Stimulated activated CD4-positive, alpha-beta T cell treated with anti-CD3 and anti-CD28 coated beads, Interleukin-4, amount 100 ng/mL, for 24 hours (primary cell): ENCODE measurements around the gene GLIS1.

Source experiments
- DNase-seq: peaks from one replicate; pipeline ENCODE4 v3.0.0-alpha.2; 2020

GLIS1 gene

GRCh38 chr1:53520481-53520880, 218.5 kb downstream of the GLIS1 start:
- no peak for DNase-seq

DNA sequence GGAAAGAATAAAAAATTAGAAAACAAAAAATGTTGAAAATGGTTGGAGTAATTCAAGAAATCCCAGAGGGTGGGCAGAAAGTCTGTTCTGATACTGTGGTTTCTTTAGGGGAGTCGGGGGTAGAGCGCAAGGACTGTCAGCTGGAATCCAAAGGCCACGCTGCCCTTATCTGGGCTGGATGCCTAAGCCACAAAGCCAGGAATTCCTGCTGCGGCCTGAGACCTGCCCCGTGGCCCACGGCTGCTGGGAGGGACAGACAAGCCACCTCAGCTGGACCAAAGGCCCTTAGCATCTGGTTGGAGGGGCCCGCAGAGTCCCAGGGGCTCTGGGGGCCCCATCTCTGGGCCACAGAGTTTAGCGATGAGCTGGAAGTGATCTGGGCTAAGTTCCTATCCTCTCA, 219.5 kb downstream of the GLIS1 start:
- DNase-seq = no peak

- DNase-seq = no peak
Measured at GRCh38 chr1:53518775-53519174, 220.2 kb downstream of the GLIS1 start.

DNA sequence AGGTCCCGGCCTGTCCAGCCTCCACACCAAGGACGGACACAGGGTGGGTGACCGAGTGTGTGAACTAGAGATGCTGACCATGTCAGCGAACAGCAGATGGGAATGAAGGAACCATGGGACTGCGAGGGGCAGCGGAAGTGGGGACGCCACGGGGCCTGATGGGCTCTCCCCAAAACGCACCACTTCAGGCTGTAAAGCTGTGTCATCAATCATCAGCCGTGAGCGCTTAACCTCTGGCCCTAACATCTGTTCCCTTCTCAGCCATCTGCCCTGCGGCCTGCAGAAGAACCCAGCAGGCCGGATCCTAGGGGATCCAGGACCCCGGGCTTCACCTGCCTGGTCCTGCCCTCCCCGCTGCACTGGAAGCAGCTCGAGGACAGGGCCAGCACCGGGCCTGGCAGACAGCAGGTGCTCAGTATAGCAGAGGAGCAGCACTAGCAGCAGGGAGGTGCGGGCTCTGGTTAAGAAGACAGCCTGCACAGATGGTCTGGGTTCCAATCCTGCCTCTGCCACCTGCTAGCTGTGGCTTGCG, 221.1 kb downstream of the GLIS1 start:
- no peak for DNase-seq

GRCh38 chr1:53517109-53517508, 221.9 kb downstream of the GLIS1 start:
- DNase-seq = no peak

- no peak for DNase-seq
Measured at GRCh38 chr1:53516181-53516580, 222.8 kb downstream of the GLIS1 start.

DNA sequence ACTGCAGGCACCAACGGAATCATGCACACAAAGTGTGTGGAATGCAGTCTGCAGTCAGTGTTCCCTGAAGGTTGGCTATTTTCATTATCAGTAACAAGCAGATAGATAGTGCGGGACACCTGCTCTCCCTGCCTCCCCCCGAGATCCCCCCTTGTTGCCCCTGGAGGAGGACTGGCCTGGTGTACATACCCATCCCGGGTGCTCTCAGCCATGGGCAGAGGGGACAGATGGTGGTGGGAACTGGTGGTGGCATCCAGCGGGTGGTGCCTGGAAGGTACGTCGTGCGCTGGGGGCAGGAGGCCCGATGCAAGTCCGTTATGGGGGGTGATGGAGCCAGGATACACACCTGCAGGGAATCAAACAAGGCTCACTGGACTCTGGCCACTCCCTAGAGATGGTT, 224.5 kb downstream of the GLIS1 start:
- DNase-seq = no peak

GRCh38 chr1:53513846-53514245, 225.1 kb downstream of the GLIS1 start:
- DNase-seq = no peak

GRCh38 chr1:53512807-53513755, 225.9 kb downstream of the GLIS1 start:
- no peak for DNase-seq

GRCh38 chr1:53511933-53512806, 226.8 kb downstream of the GLIS1 start:
- no peak for DNase-seq

DNA sequence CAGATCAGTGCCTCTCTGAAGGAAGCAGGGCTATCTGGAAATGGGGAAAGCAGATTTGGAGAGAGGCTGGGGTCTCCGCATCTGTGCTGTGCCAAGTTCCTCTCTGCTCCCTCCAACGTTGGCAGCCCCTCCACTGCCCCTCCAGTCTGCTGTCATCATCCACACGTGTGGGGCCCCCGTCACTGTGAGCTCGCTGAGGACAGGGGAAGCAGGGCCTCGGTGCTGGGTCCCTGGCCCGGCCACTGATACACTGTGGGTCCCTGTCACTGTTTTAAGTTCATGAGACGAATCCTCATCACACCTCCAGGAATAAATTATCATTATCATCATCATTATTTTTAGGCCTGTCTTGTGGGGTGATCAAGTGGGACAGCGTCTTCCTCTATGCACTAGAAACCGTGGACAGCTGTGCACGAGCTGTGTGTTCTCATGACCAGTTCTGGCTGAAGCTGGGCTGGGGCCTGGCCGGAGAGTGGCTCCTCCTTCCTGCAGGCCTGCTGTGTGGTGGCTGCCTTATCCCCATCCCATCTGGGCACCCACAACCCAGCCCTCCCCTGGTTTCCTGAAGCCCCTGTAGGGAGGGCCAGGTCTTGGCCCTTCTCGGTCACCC, 227.5 kb downstream of the GLIS1 start:
- DNase-seq = no peak

DNA sequence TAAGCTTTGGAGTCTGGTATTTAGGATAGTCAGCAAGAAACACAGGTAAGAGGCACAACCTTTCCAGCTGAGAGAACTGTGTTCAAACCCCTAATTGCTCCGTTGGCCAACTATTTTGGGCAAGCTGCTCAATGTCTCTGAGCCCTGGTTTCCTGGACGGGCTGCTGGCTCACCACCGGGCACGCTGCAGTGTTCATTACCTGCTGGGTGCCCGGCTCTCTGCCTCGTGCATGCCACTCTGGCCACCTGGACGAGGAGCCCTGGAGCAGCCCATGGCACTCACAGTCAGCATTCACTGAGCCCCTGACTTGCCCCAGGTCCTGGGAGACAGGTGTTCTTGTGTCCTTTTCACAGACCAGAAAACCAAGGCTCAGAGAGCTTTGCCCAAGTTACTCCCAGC, 228.7 kb downstream of the GLIS1 start:
- no peak for DNase-seq

GRCh38 chr1:53509775-53510174, 229.2 kb downstream of the GLIS1 start:
- DNase-seq = no peak

GRCh38 chr1:53508991-53509666, 229.8 kb downstream of the GLIS1 start:
- DNase-seq = no peak

- DNase-seq = no peak
Measured at GRCh38 chr1:53508056-53508990, 230.6 kb downstream of the GLIS1 start.

GRCh38 chr1:53507116-53507820, 231.7 kb downstream of the GLIS1 start:
- DNase-seq = no peak

GRCh38 chr1:53506355-53507050, 232.5 kb downstream of the GLIS1 start:
- no peak for DNase-seq

DNA sequence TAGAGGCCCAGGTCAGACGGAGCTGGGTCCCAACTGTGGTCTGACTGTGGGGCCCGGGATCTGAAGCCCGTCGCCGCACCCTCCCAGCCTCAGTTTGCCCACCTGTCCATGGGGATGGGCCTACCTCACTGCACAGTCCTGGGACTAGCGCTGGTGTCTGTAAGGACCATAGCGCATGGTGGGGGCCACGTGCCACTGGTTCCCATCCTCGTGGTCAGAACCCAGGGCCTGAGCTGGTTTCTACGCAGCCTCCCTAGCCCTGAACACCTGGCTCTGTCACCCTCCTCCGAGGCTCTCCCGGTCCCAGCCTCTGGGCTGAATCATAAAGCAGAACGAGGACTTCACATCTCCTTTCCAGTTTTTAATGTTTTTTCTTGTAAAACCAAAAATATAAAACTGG, 233.1 kb downstream of the GLIS1 start:
- no peak for DNase-seq

- DNase-seq = no peak
Measured at GRCh38 chr1:53505401-53505800, 233.6 kb downstream of the GLIS1 start.

GRCh38 chr1:53504901-53505300, 234.1 kb downstream of the GLIS1 start:
- DNase-seq = no peak
